Measurements from ENCODE around the gene RTN4RL1.

RTN4RL1 gene

GRCh38 chr17:2074919-2075318 lies 49.8 kb upstream of the RTN4RL1 start:
- H3K4me3 ChIP-seq (ENCODE audit: low read depth, low read length) = no peak overlapping the region
- peaks cover 4 to 60% of the 10 kb centered on the region in 2 experiments; a peak in 2 of 3 replicates for H3K36me3 ChIP-seq (ENCODE audit: control insufficient read depth in 2 of 2, insufficient read depth in 1 of 2, low read length in 2 of 2)
- H3K9me3 ChIP-seq (ENCODE audit: control insufficient read depth, insufficient read depth, low read depth, low read length) = no peaks in the 10 kb centered on the region
- peaks cover 3% of the 10 kb centered on the region; the same call in 1 of the 2 replicates for H3K4me1 ChIP-seq (ENCODE audit: control insufficient read depth, insufficient read depth, low read length)
- CTCF ChIA-PET = interaction anchor here (0.5 to 3.8 kb wide), 6 partner anchors 10 to 170 kb away, joined by 3 to 18 read pairs (median 4); partner anchors contain the start of gene HIC1
- H3K27ac ChIP-seq (ENCODE audit: extremely low read depth, low read depth, low read length) = no peak overlapping the region
- POLR2A ChIA-PET = interaction anchor here (1.2 kb wide), 1 partner anchor 13 kb away, joined by 3 read pairs; no protein-coding TSS in a partner anchor
- TF ChIP-seq ZNF18 (tag by site-specific recombination; IDR thresholded peaks at IDR 0.05) = no peak
- TF ChIP-seq ZNF148 (tag by site-specific recombination; IDR thresholded peaks at IDR 0.05; ENCODE audit: borderline replicate concordance) = no peak
- TF ChIP-seq ZNF830 (tag by site-specific recombination; IDR thresholded peaks at IDR 0.05; ENCODE audit: low read depth) = no peak
- TF ChIP-seq ZNF654 (tag by site-specific recombination; IDR thresholded peaks at IDR 0.05; ENCODE audit: low read depth) = no peak

GRCh38 chr17:2071455-2072281 lies 46.5 kb upstream of the RTN4RL1 start:
- POLR2A ChIA-PET = no interaction called here
- H3K36me3 ChIP-seq (ENCODE audit: control insufficient read depth in 2 of 2, insufficient read depth in 1 of 2, low read length in 2 of 2) = peaks cover 0 to 59% of the 10 kb centered on the region in 2 experiments; a peak in 1 of 3 replicates
- no peak overlapping the region for H3K27ac ChIP-seq (ENCODE audit: extremely low read depth, low read depth, low read length)
- H3K4me3 ChIP-seq (ENCODE audit: low read depth, low read length) = no peak overlapping the region
- CTCF ChIA-PET = interaction anchor here (0.9 to 1.1 kb wide), 4 partner anchors 10 to 173 kb away, joined by 3 to 5 read pairs (median 4); no protein-coding TSS in a partner anchor
- H3K9me3 ChIP-seq (ENCODE audit: control insufficient read depth, insufficient read depth, low read depth, low read length) = no peaks in the 10 kb centered on the region
- no peak for TF ChIP-seq BCL6B (tag by site-specific recombination; IDR thresholded peaks at IDR 0.05)
- TF ChIP-seq ZNF184 (tag by site-specific recombination; IDR thresholded peaks at IDR 0.05) = no peak
- TF ChIP-seq ZNF366 (tag by site-specific recombination; conservative IDR thresholded peaks at IDR 0.05) = no peak
- no peak for TF ChIP-seq ZNF19 (tag by site-specific recombination; IDR thresholded peaks at IDR 0.05; ENCODE audit: low read depth)
- TF ChIP-seq KLF7 (tag by site-specific recombination; IDR thresholded peaks at IDR 0.05; ENCODE audit: borderline replicate concordance) = no peak
- TF ChIP-seq SALL2 (tag by site-specific recombination; IDR thresholded peaks at IDR 0.05; ENCODE audit: borderline replicate concordance) = no peak
- TF ChIP-seq ZNF311 (tag by site-specific recombination; IDR thresholded peaks at IDR 0.05; ENCODE audit: borderline replicate concordance) = no peak
- no peak for TF ChIP-seq ZNF626 (tag by site-specific recombination; IDR thresholded peaks at IDR 0.05)
- no peak for TF ChIP-seq ZNF629 (tag by site-specific recombination; IDR thresholded peaks at IDR 0.05)
- no peak for TF ChIP-seq ZNF623 (tag by site-specific recombination; IDR thresholded peaks at IDR 0.05)
- no peak for TF ChIP-seq ZNF473 (tag by site-specific recombination; IDR thresholded peaks at IDR 0.05)
- no peak for TF ChIP-seq ZNF560 (tag by site-specific recombination; IDR thresholded peaks at IDR 0.05; ENCODE audit: borderline replicate concordance)
- TF ChIP-seq ZNF549 (tag by site-specific recombination; IDR thresholded peaks at IDR 0.05) = no peak
- no peak for TF ChIP-seq ZBTB7A (tag by site-specific recombination; IDR thresholded peaks at IDR 0.05; ENCODE audit: low read depth)
- TF ChIP-seq ZNF792 (tag by site-specific recombination; IDR thresholded peaks at IDR 0.05) = no peak
- no peak for TF ChIP-seq ZNF692 (tag by site-specific recombination; IDR thresholded peaks at IDR 0.05)
- TF ChIP-seq YY2 (tag by site-specific recombination; IDR thresholded peaks at IDR 0.05) = no peak
- no peak for TF ChIP-seq KLF17 (tag by site-specific recombination; IDR thresholded peaks at IDR 0.05)
- peaks cover 3% of the 10 kb centered on the region; the same call in 1 of the 2 replicates for H3K4me1 ChIP-seq (ENCODE audit: control insufficient read depth, insufficient read depth, low read length)

Data from HEK293 (cell line).